GM12891 (cell line): ENCODE measurements around the gene POP4.
A peak's percentile ranks its signal among the peaks of the same experiment; 100 is the strongest.

Experiments
- DNase-seq: peaks from one replicate; pipeline ENCODE4 v3.0.0; 2011; ENCODE audit warnings: low spot score; ENCODE audit not compliant: insufficient read length
- FAIRE-seq: peaks from 2 replicates; lab custom pipeline; 2011; peaks lifted over from hg19 to GRCh38; lab: Jason Lieb, UNC
- PAX5 ChIP-seq: IDR thresholded peaks from 2 replicates; pipeline ENCODE4 v1.6.1; 2011; ENCODE audit warnings: low read length, moderate library complexity, mild to moderate bottlenecking; ENCODE audit not compliant: insufficient read depth, severe bottlenecking
- POLR2A ChIP-seq: IDR thresholded peaks from 2 replicates; pipeline ENCODE4 v1.6.1; 2011; ENCODE audit warnings: low read depth, low read length, control low read depth
- POLR2AphosphoS5 ChIP-seq: IDR thresholded peaks from 2 replicates; pipeline ENCODE4 v1.6.1; 2011; ENCODE audit warnings: low read depth, low read length, control low read depth
- POU2F2 ChIP-seq: IDR thresholded peaks from 2 replicates; pipeline ENCODE4 v1.6.1; 2011; ENCODE audit warnings: low read depth, mild to moderate bottlenecking, control low read depth, low read length, moderate library complexity
- SPI1 ChIP-seq: IDR thresholded peaks from 2 replicates; pipeline ENCODE4 v1.6.1; 2011; ENCODE audit warnings: low read depth, low read length, control low read depth
- TAF1 ChIP-seq: IDR thresholded peaks from 2 replicates; pipeline ENCODE4 v1.6.1; 2011; ENCODE audit warnings: low read depth, low read length, control low read depth

Gene POP4

GRCh38 chr19:29576761-29577648 is 29.1 kb upstream of the POP4 start:
- TF ChIP-seq TAF1 (no peak), POLR2AphosphoS5 (no peak), SPI1 (peak; percentile 35; the same call in 1 of the 2 replicates), POLR2A (no peak), PAX5 (no peak), POU2F2 (peak; percentile 94)
- FAIRE-seq = no peak
- DNase-seq = no peak

- no peak for DNase-seq
- no peak for TF ChIP-seq POU2F2
- no peak for TF ChIP-seq PAX5
- no peak for TF ChIP-seq POLR2AphosphoS5
- TF ChIP-seq POLR2A = no peak
- FAIRE-seq = no peak
These were observed 28.5 kb upstream of the POP4 start for GRCh38 chr19:29577649-29577963.

- FAIRE-seq (no peak), DNase-seq (no peak)
- TF ChIP-seq PAX5 (no peak), TAF1 (no peak), POU2F2 (no peak), SPI1 (no peak), POLR2A (no peak), POLR2AphosphoS5 (no peak)
These were observed 27.7 kb upstream of the POP4 start for GRCh38 chr19:29578349-29578748.

- DNase-seq (no peak), FAIRE-seq (no peak)
- TF ChIP-seq POLR2AphosphoS5 (no peak), PAX5 (no peak), SPI1 (no peak), POU2F2 (no peak), POLR2A (no peak), TAF1 (no peak)
These were observed 26.7 kb upstream of the POP4 start for GRCh38 chr19:29579308-29579910.

GRCh38 chr19:29581398-29581797 is 24.7 kb upstream of the POP4 start:
- FAIRE-seq (no peak), DNase-seq (no peak)
- TF ChIP-seq TAF1 = no peak
- TF ChIP-seq POLR2A = no peak
- TF ChIP-seq SPI1 = no peak
- no peak for TF ChIP-seq PAX5
- TF ChIP-seq POLR2AphosphoS5 = no peak
- no peak for TF ChIP-seq POU2F2

- DNase-seq (no peak), FAIRE-seq (no peak)
- TF ChIP-seq POU2F2 (no peak), POLR2AphosphoS5 (no peak), POLR2A (no peak), PAX5 (no peak), TAF1 (no peak), SPI1 (no peak)
These were observed 22.7 kb upstream of the POP4 start for GRCh38 chr19:29583196-29583999.

GRCh38 chr19:29586401-29586800 is 19.7 kb upstream of the POP4 start:
- DNase-seq (no peak), FAIRE-seq (no peak)
- TF ChIP-seq SPI1 = no peak
- TF ChIP-seq POLR2A = no peak
- TF ChIP-seq POU2F2 = no peak
- TF ChIP-seq POLR2AphosphoS5 = no peak
- TF ChIP-seq PAX5 = no peak
- no peak for TF ChIP-seq TAF1

GRCh38 chr19:29587059-29587458 is 19.0 kb upstream of the POP4 start:
- FAIRE-seq (no peak), DNase-seq (no peak)
- TF ChIP-seq POLR2A (no peak), TAF1 (no peak), POLR2AphosphoS5 (no peak), POU2F2 (no peak), PAX5 (no peak), SPI1 (no peak)

- peak; percentile 36 for TF ChIP-seq SPI1
- TF ChIP-seq POU2F2 = no peak
- no peak for TF ChIP-seq POLR2AphosphoS5
- no peak for TF ChIP-seq POLR2A
- no peak for DNase-seq
- peak; percentile 93 for FAIRE-seq
These were observed 18.5 kb upstream of the POP4 start for GRCh38 chr19:29587518-29587986.
